Right lobe of liver (tissue), 6 donors: ENCODE data around the gene ARHGAP42. TPM values are rescaled to one million over a fixed set of nuclear protein-coding genes. Genes with fewer than 3 reads are reported as not detected.
A peak's percentile ranks its signal among the peaks of the same experiment; 100 is the strongest.

Experiments used
- ATAC-seq, 4 donors: fragments of 200-7000 bp; cut with Tn5 transposase; one replicate each; pipeline ENCODE4 v1.9.1; 2020; ENCODE audit warnings: mild to moderate bottlenecking in 4 of 4, moderate library complexity in 4 of 4
- DNase-seq, 3 donors: peaks; one replicate each; pipeline ENCODE4 v3.0.0-alpha.2; 2020
- H3K27ac ChIP-seq, 3 donors: fragments of 200-600 bp; one replicate each; pipeline ENCODE4 v1.8.0; 2022
- H3K27me3 ChIP-seq, 2 donors: fragments of 200-600 bp; one replicate each; pipeline ENCODE4 v1.8.0; 2022
- H3K36me3 ChIP-seq, 4 donors: fragments of 200-600 bp; sonication (generic) in 1 of 4; one replicate each; pipeline versions ENCODE4 v1.5.1 to v1.8.0; 2017 to 2022; ENCODE audit warnings: control low read depth in 1 of 4
- H3K4me1 ChIP-seq, 4 donors: fragments of 200-600 bp; sonication (generic) in 1 of 4; one replicate each; pipeline versions ENCODE4 v1.5.1 to v1.8.0; 2017 to 2022; ENCODE audit warnings: control low read depth in 1 of 4
- H3K4me3 ChIP-seq, 3 donors: fragments of 200-600 bp; one replicate each; pipeline ENCODE4 v1.8.0; 2022
- H3K9me3 ChIP-seq, 4 donors: fragments of 200-600 bp; sonication (generic) in 1 of 4; one replicate each; pipeline versions ENCODE4 v1.5.1 to v1.8.0; 2017 to 2022; ENCODE audit warnings: control low read depth in 1 of 4
- POLR2A ChIP-seq: fragments of 450-650 bp; IDR thresholded peaks from one replicate; pipeline ENCODE4 v1.6.1; 2017; ENCODE audit warnings: antibody characterized with exemption, mild to moderate bottlenecking
- WGBS: methylation state at CpG from one replicate; pipeline ENCODE4 v1.1.6; 2018; ENCODE audit warnings: low coverage, low lambda C conversion rate; ENCODE audit not compliant: insufficient coverage; ENCODE audit errors: missing lambda C conversion rate; 5-methylcytosine and 5-hydroxymethylcytosine counted together
- intact Hi-C, 2 donors: fragments of 100-400 bp; cut with DNase I; formaldehyde crosslinking; loops; one replicate each; pipeline versions ENCODE4 v1.11.2 to v1.14.1; 2022
- total RNA-seq, 6 experiments: library from RNA; depleted of rRNA in 2 of 6; stranded (reverse); fragments of >200 nt in 2 of 6; fragmentation: NEBNext Ultra II Directional in 3 of 6; extraction: Animal tissue kit (Norgen Biotek cat#: 25700) in 3 of 6; gene quantifications; one replicate each; pipeline versions ENCODE4 v1.1.0 to v1.2.4, GENCODE V29; 2016 to 2023
- TF ChIP-seq, protein P1 (sequence below), 4 donors: fragments of 200-600 bp in 3 of 4; fragments of 450-650 bp in 1 of 4; IDR thresholded peaks; one replicate each; pipeline versions ENCODE4 v1.5.1 to v1.8.0; 2016 to 2022; ENCODE audit warnings: antibody characterized with exemption in 4 of 4, mild to moderate bottlenecking in 2 of 4
- donor health status: DM: no; HTN: yes; CAD: no.
- donor health status: DM: no; HTN: no; CAD: no.
- donor health status: DM: no; HTN: no; CAD: no.
- donor health status: DM: no; HTN: yes; CAD: no.
- donor health status: DM: no; HTN: yes; CAD: no.

The ARHGAP42 gene
- total RNA-seq, 6 experiments from 2014 or later = 8.7 to 15.8 (median 13.1) TPM

DNA sequence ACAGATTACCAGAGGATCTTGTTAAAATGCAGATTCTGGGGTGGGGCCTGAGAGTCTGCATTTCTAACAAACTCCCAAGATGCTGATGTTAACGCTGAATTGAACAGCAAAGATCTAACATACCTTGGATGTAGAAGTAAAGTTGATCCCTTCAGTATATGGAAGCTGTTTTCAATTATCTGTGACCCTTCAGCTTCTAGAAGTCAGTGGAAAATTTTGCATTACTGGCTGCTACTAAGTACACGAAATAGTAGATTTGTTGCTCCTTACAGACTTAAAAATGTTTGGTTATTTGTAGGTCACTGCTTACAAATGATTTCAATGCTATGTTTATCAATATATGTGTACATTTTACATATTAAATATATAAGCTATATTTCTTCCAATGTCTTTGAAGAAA is 107.4 kb downstream of the ARHGAP42 start:
- ATAC-seq = no peak
- no peak overlapping the region for H3K4me3 ChIP-seq
- WGBS = 89% methylated on average over 2 of the region's 2 CpGs
- intact Hi-C loops = no loop called here
- DNase-seq = no peak
- no peaks in the 10 kb centered on the region for H3K36me3 ChIP-seq
- no peak for TF ChIP-seq POLR2A
- TF ChIP-seq, protein P1, sequence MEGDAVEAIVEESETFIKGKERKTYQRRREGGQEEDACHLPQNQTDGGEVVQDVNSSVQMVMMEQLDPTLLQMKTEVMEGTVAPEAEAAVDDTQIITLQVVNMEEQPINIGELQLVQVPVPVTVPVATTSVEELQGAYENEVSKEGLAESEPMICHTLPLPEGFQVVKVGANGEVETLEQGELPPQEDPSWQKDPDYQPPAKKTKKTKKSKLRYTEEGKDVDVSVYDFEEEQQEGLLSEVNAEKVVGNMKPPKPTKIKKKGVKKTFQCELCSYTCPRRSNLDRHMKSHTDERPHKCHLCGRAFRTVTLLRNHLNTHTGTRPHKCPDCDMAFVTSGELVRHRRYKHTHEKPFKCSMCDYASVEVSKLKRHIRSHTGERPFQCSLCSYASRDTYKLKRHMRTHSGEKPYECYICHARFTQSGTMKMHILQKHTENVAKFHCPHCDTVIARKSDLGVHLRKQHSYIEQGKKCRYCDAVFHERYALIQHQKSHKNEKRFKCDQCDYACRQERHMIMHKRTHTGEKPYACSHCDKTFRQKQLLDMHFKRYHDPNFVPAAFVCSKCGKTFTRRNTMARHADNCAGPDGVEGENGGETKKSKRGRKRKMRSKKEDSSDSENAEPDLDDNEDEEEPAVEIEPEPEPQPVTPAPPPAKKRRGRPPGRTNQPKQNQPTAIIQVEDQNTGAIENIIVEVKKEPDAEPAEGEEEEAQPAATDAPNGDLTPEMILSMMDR (IDR thresholded peaks at IDR 0.05) = no peak
- peaks cover 0 to 11% (median 3%) of the 10 kb centered on the region in 4 donors for H3K4me1 ChIP-seq
- H3K9me3 ChIP-seq = no peaks in the 10 kb centered on the region
- H3K27me3 ChIP-seq = no peaks in the 10 kb centered on the region
- H3K27ac ChIP-seq = no peak overlapping the region

DNA sequence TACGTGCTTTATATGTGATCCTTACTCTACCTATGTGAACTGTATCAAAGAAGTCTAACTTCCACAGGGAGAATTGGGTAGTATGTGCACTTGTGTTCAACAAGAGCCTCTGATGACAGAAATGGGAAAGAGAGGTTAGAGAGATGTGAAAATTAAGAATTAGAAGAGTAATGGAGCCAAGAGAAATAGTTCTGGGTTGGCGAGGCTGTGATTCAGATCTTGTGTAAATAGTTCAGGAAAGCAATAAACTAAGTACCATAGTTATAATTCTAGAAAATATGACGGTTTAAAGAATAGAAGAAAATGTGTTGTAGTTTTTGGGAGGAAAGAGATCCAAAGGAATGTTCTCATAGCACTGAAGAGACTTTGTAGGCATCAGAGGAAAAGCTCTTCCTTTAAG is 112.4 kb downstream of the ARHGAP42 start:
- H3K36me3 ChIP-seq = no peaks in the 10 kb centered on the region
- intact Hi-C loops = no loop called here
- DNase-seq (no peak), ATAC-seq (no peak)
- TF ChIP-seq, protein P1 (IDR thresholded peaks at IDR 0.05) = no peak
- peaks cover 0 to 8% (median 0%) of the 10 kb centered on the region in 4 donors for H3K4me1 ChIP-seq
- no peak overlapping the region for H3K4me3 ChIP-seq
- no peak overlapping the region for H3K27ac ChIP-seq
- WGBS = 93% methylated on average over 3 of the region's 3 CpGs
- no peaks in the 10 kb centered on the region for H3K27me3 ChIP-seq
- H3K9me3 ChIP-seq = no peaks in the 10 kb centered on the region

DNA sequence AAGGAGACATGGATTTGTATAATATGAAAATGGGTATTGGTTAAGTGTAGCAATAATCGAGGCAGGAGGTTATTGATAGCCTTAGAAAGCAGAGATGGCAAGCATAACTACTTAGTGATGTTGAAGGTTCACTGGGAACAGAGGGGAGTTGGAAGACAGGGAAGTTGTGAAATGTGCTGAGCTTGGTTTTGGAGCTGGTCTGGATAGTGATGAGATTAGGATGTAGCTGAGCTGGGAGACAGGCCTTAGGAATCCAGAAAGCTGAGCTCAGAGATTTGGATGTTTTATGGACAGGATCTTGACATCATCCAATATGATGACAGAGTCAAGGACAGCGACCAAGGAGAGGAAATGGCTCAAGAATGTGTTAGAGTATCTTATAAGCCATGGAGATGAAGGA is 113.1 kb downstream of the ARHGAP42 start:
- TF ChIP-seq, protein P1 (IDR thresholded peaks at IDR 0.05) = no peak
- no peak for TF ChIP-seq POLR2A

DNA sequence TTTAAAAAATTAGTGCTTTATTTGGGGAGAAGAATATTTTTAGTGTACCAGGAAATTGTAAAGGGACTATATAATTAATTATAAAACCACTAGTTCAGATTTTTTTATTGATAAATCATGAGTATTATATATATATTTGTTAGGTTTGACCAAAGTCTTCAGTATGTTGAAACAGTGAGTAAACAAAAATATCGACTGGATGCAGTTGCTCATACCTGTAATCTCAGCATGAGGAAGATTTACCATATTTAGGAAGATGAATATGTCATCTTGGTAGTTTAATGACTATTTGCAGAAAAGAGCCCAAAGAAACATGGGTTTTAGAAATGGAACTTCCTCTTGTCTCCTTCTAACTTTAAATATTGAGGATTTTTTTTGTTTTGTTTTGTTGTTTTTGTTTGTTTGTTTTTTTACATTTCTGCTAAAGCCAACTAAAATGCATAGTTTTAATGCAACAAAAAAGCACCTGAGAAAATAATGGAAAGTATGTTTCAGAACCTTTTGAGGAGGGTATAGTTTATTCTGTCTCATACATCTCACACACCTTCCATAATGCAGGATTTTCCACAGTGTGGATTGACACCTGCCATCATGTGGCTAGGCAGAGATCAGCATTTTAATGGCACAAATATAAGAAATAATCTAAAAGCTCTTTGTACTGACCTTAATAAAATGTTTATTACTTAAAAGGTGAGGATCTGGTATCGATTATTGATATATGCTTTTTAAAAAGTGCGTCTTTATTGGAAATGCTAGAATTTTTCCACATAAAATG is 114.3 kb downstream of the ARHGAP42 start:
- Histone ChIP-seq H3K27ac (no peak overlapping the region), H3K36me3 (no peaks in the 10 kb centered on the region), H3K27me3 (no peaks in the 10 kb centered on the region), H3K4me1 (peaks cover 0 to 8% (median 0%) of the 10 kb centered on the region in 4 donors), H3K9me3 (no peaks in the 10 kb centered on the region), H3K4me3 (no peak overlapping the region)
- no peak for DNase-seq
- intact Hi-C loops = no loop called here
- TF ChIP-seq POLR2A = no peak
- TF ChIP-seq, protein P1 (IDR thresholded peaks at IDR 0.05) = peak in 1 of 4 donors; percentile 10
- peak in 3 of 4 donors; percentile 54 to 62 (median 58) for ATAC-seq
- 71% methylated on average over 3 of the region's 3 CpGs for WGBS

More for the DNA sequence above, 113.1 kb downstream of the ARHGAP42 start:
- Histone ChIP-seq H3K27ac (no peak overlapping the region), H3K9me3 (no peaks in the 10 kb centered on the region), H3K4me3 (no peak overlapping the region), H3K27me3 (no peaks in the 10 kb centered on the region), H3K36me3 (no peaks in the 10 kb centered on the region), H3K4me1 (peaks cover 0 to 8% (median 0%) of the 10 kb centered on the region in 4 donors)
- intact Hi-C loops = no loop called here
- peak in 2 of 4 donors; percentile 7 to 27 for ATAC-seq
- no peak for DNase-seq
- WGBS = 74% methylated on average over 2 of the region's 2 CpGs
